Measurements from ENCODE around the gene MLPH. TPM values are rescaled to one million over a fixed set of nuclear protein-coding genes. Genes with fewer than 3 reads are reported as not detected.

MLPH gene
- total and polyA plus RNA-seq, 2 of the 13 experiments (the other 11 are each of a cell fraction or from before 2014, with no cell fraction given), result 0.12 TPM; not detected in 1

GRCh38 chr2:237601453-237602116, 114.5 kb downstream of the MLPH start (continued):
- TF ChIP-seq ATF7-NPFF (CRISPR knock-in tag; IDR thresholded peaks at IDR 0.05; ENCODE audit: low read depth) (no peak), ZNF274 (CRISPR knock-in tag; IDR thresholded peaks at IDR 0.05) (0 out of 2 replicates have a peak, but pooled peaks have one; percentile 27), ZNF670 (CRISPR knock-in tag; IDR thresholded peaks at IDR 0.05; ENCODE audit: borderline replicate concordance) (peak; percentile 63; the same call in 1 of the 2 replicates), ZXDC (CRISPR knock-in tag; IDR thresholded peaks at IDR 0.05) (no peak), ATF7 (IDR thresholded peaks at IDR 0.05) (no peak), ATF7 (CRISPR knock-in tag; IDR thresholded peaks at IDR 0.05) (no peak; the same call in 1 of the 2 replicates), TMF1 (CRISPR knock-in tag; IDR thresholded peaks at IDR 0.05; ENCODE audit: low read depth) (peak; percentile 54; the same call in 1 of the 2 replicates), HINFP (CRISPR knock-in tag; IDR thresholded peaks at IDR 0.05; ENCODE audit: low read depth) (peak; percentile 45; the same call in 1 of the 2 replicates), ARNT2 (CRISPR knock-in tag; IDR thresholded peaks at IDR 0.05; ENCODE audit: low read depth) (0 out of 2 replicates have a peak, but pooled peaks have one; percentile 39), ZNF550 (CRISPR knock-in tag; IDR thresholded peaks at IDR 0.05; ENCODE audit: borderline replicate concordance) (0 out of 2 replicates have a peak, but pooled peaks have one; percentile 92), NONO (IDR thresholded peaks at IDR 0.05) (no peak), NONO (CRISPR knock-in tag; conservative IDR thresholded peaks at IDR 0.05) (peak; percentile 65), MNT (IDR thresholded peaks at IDR 0.05) (no peak), LBX2 (CRISPR knock-in tag; IDR thresholded peaks at IDR 0.05; ENCODE audit: borderline replicate concordance) (no peak), ZNF761 (CRISPR knock-in tag; conservative IDR thresholded peaks at IDR 0.05) (peak; percentile 63; the same call in 1 of the 2 replicates), CENPT (CRISPR knock-in tag; IDR thresholded peaks at IDR 0.05; ENCODE audit: low read depth) (no peak), ZBTB7B (CRISPR knock-in tag; IDR thresholded peaks at IDR 0.05) (peak; percentile 89), KDM6A (CRISPR knock-in tag; IDR thresholded peaks at IDR 0.05; ENCODE audit: low read depth) (peak; percentile 67; the same call in 1 of the 2 replicates), ZNF569 (CRISPR knock-in tag; IDR thresholded peaks at IDR 0.05; ENCODE audit: borderline replicate concordance) (no peak), PAX8 (CRISPR knock-in tag; IDR thresholded peaks at IDR 0.05; ENCODE audit: borderline replicate concordance) (no peak), SOX13 (IDR thresholded peaks at IDR 0.05) (no peak), SOX13 (CRISPR knock-in tag; conservative IDR thresholded peaks at IDR 0.05 in 1 of 2, IDR thresholded peaks at IDR 0.05 in 1 of 2) (peak in 1 of 2 experiments; percentile 67; a peak in 2 of 4 replicates), PTBP1 (IDR thresholded peaks at IDR 0.05; ENCODE audit: low read depth, low read length, poor library complexity, severe bottlenecking) (no peak), NR2F2 (IDR thresholded peaks at IDR 0.05; ENCODE audit: borderline replicate concordance, low read depth) (no peak; the same call in 1 of the 2 replicates)
